ENCODE results near the gene CRHR2. TPM values are rescaled to one million over a fixed set of nuclear protein-coding genes. Genes with fewer than 3 reads are reported as not detected.

CRHR2 gene
- total RNA-seq, 4 donors from 2014 or later, result 0.39 to 0.45 TPM; not detected in 2

DNA sequence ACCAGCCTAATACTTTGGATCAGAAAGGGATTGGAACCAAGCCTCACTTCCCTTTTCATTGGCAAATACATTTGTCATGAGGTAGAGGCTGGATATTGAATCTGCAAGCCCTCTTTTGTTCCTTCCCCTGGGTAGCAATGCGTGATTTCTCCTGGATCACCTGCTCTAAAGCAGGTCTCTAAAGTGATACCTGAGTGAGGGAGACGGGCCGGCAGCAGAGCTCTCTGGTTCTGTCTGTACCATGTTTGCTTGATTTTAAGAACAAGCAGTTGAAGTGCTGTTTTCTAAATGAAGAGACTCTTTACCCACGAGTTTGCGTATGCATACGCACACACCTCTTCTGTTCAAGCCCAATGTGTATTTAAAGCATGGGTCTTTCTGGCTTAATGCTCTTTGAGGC is 46.5 kb downstream of the CRHR2 start:
- 85 to 89% methylated on average over 6 of the region's 6 CpGs for WGBS, 2 donors
- peaks cover 0 to 5% of the 10 kb centered on the region in 2 donors for H3K4me1 ChIP-seq
- intact Hi-C loops (cut with DNase I), result no loop called here
- no peaks in the 10 kb centered on the region for H3K9me3 ChIP-seq
- TF ChIP-seq, protein P1, sequence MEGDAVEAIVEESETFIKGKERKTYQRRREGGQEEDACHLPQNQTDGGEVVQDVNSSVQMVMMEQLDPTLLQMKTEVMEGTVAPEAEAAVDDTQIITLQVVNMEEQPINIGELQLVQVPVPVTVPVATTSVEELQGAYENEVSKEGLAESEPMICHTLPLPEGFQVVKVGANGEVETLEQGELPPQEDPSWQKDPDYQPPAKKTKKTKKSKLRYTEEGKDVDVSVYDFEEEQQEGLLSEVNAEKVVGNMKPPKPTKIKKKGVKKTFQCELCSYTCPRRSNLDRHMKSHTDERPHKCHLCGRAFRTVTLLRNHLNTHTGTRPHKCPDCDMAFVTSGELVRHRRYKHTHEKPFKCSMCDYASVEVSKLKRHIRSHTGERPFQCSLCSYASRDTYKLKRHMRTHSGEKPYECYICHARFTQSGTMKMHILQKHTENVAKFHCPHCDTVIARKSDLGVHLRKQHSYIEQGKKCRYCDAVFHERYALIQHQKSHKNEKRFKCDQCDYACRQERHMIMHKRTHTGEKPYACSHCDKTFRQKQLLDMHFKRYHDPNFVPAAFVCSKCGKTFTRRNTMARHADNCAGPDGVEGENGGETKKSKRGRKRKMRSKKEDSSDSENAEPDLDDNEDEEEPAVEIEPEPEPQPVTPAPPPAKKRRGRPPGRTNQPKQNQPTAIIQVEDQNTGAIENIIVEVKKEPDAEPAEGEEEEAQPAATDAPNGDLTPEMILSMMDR (IDR thresholded peaks at IDR 0.05), result no peak
- no peak for TF ChIP-seq POLR2A (IDR thresholded peaks at IDR 0.05)
- no peak for DNase-seq
- no peak overlapping the region for H3K27ac ChIP-seq
- H3K4me3 ChIP-seq (replicated peaks in 1 of 3), result no peak overlapping the region
- H3K27me3 ChIP-seq, result no peaks in the 10 kb centered on the region
- peaks cover 34 to 36% of the 10 kb centered on the region in 2 donors for H3K36me3 ChIP-seq

DNA sequence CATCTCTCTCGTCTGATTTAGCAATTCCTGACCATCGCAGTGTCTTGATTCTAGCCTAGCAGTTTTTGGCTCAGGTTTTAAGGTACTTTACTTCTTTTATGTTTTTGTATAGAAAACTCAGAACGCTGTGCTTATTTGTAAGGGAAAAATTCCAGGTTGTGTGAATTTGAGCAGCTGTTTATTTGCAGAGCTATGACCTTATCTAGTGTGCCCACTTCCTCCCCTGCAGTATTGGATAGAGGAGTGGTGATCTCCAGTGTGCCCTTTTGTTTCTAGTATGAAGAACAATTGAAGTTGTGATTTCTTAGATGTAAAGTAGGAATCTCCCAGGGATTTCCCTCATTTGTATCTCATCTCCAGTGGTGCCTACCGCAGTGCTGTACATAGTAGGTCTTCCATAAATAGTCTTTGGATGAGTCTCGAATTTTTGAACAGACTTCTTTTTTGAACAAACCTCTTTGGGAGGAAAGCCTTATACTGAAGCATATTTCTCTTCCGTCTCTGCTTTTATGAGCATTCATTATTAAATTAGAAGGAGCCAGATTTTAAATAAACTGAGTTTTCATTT is 47.5 kb downstream of the CRHR2 start:
- no peaks in the 10 kb centered on the region for H3K27me3 ChIP-seq
- H3K4me1 ChIP-seq, result peaks cover 0 to 5% of the 10 kb centered on the region in 2 donors
- WGBS, 2 donors, result 78 to 96% methylated on average over 6 of the region's 6 CpGs
- H3K4me3 ChIP-seq (replicated peaks in 1 of 3), result no peak overlapping the region
- TF ChIP-seq, protein P1 (IDR thresholded peaks at IDR 0.05), result no peak
- no peak for TF ChIP-seq POLR2A (IDR thresholded peaks at IDR 0.05)
- no peaks in the 10 kb centered on the region for H3K9me3 ChIP-seq
- H3K36me3 ChIP-seq, result peaks cover 34 to 39% of the 10 kb centered on the region in 2 donors
- intact Hi-C loops (cut with DNase I), result no loop called here
- no peak for DNase-seq
- no peak overlapping the region for H3K27ac ChIP-seq

DNA sequence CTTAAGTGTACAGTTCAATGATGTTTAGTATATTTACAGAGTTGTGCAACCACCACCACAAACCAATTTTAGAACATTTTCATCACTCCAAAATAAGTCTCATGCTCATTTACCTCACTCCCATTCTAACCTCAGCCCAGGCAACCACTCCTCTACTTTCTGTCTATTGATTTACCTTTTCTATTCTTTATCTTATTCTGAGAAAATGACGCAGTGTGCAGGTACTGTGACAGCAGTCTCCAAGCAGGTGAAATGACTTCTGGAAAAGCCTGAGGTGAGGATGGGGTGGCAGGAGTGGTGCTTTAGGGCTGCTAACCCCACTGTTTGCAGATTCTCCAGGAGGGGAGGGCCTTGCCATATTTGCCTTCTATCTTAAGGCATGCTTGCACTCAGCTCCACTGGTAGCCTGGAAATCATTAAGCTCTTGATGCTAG is 48.0 kb downstream of the CRHR2 start:
- Histone ChIP-seq H3K9me3 (no peaks in the 10 kb centered on the region), H3K27ac (no peak overlapping the region), H3K36me3 (peaks cover 35 to 43% of the 10 kb centered on the region in 2 donors), H3K4me1 (peaks cover 0 to 5% of the 10 kb centered on the region in 2 donors), H3K4me3 (replicated peaks in 1 of 3) (no peak overlapping the region), H3K27me3 (no peaks in the 10 kb centered on the region)
- TF ChIP-seq, protein P1 (IDR thresholded peaks at IDR 0.05), result no peak
- no peak for TF ChIP-seq POLR2A (IDR thresholded peaks at IDR 0.05)
- intact Hi-C loops (cut with DNase I), result no loop called here
- DNase-seq, result no peak
- 88 to 98% methylated on average over 1 of the region's 1 CpG for WGBS, 2 donors

GRCh38 chr7:30633223-30633622 is 49.0 kb downstream of the CRHR2 start:
- Histone ChIP-seq H3K36me3 (peaks cover 45 to 53% of the 10 kb centered on the region in 2 donors), H3K27me3 (no peaks in the 10 kb centered on the region), H3K4me3 (replicated peaks in 1 of 3) (no peak overlapping the region), H3K4me1 (peaks cover 0 to 5% of the 10 kb centered on the region in 2 donors), H3K9me3 (no peaks in the 10 kb centered on the region), H3K27ac (peak overlapping the region in 1 of 3 donors; percentile 21)
- DNase-seq, result peak; percentile 9 to 29
- TF ChIP-seq, protein P1 (IDR thresholded peaks at IDR 0.05), result no peak
- no peak for TF ChIP-seq POLR2A (IDR thresholded peaks at IDR 0.05)
- intact Hi-C loops (cut with DNase I), result no loop called here
- WGBS, 2 donors, result 49 to 63% methylated on average over 3 of the region's 3 CpGs

GRCh38 chr7:30630986-30631385 is 51.3 kb downstream of the CRHR2 start:
- Histone ChIP-seq H3K4me3 (replicated peaks in 1 of 3) (no peak overlapping the region), H3K4me1 (peaks cover 0 to 5% of the 10 kb centered on the region in 2 donors), H3K9me3 (no peaks in the 10 kb centered on the region), H3K36me3 (peaks cover 58 to 68% of the 10 kb centered on the region in 2 donors), H3K27me3 (no peaks in the 10 kb centered on the region), H3K27ac (no peak overlapping the region)
- intact Hi-C loops (cut with DNase I), result no loop called here
- 95% methylated on average over 4 of the region's 4 CpGs for WGBS, 2 donors
- TF ChIP-seq, protein P1 (IDR thresholded peaks at IDR 0.05), result no peak
- TF ChIP-seq POLR2A (IDR thresholded peaks at IDR 0.05), result no peak
- no peak for DNase-seq
